Epithelial cell of prostate (primary cell): ENCODE data around the gene SYNE2.
"Not testable (repeated sequence)": the region's sequence is repeated elsewhere in the genome, so short reads cannot be mapped to it uniquely, and the experiment has no call there.

Source experiments
- DNase-seq: peaks from one replicate; pipeline ENCODE4 v3.0.0-alpha.2; 2011; ENCODE audit warnings: low read depth, low spot score
- H3K27ac ChIP-seq: fragments of 450-650 bp; 2 replicates; pipeline ENCODE4 v1.5.1; 2017; ENCODE audit warnings: mild to moderate bottlenecking

Gene SYNE2

DNA sequence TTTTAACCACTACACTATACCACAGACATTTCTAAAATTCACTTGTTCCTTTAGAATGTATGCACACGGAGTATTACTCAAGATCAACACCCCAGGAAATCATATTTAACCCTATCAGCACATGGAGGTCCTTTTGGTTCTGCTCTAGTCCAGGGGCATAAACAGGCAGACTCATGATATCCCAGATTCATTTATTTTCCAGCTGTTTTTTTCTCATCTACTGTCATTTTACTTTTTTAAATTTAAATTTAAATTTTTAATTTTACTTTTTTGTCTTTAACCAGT lies 17.9 kb downstream of the SYNE2 start:
- DNase-seq, H3K27ac ChIP-seq: not testable (repeated sequence)

GRCh38 chr14:63874223-63874622 lies 21.4 kb downstream of the SYNE2 start:
- no peak for DNase-seq
- H3K27ac ChIP-seq, result peak overlapping the region; percentile 25

- peak; percentile 75 for DNase-seq
- no peak overlapping the region for H3K27ac ChIP-seq
Measured at GRCh38 chr14:63875311-63875710, 22.5 kb downstream of the SYNE2 start.

GRCh38 chr14:63877550-63877939 lies 24.7 kb downstream of the SYNE2 start:
- no peak for DNase-seq

DNA sequence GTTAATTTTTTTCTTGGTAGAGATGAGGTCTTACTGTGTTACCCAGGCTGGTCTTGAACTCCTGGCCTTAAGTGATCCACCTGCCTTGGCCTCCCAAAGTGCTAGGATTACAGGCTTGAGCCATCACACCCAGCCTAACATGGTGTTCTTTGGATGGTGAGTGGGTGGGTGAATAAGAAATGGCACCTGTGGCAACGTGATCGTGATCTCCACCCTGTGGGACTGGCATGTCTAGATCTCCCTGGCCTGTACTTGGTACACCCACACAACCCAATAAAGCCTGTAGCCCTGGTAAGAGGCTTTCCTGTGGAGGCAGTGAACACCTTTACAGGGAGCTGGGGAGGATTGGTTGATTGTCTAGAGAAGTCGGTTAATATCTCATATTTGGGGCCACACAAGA lies 25.2 kb downstream of the SYNE2 start:
- no peak for DNase-seq
- H3K27ac ChIP-seq, result no peak overlapping the region

More at GRCh38 chr14:63877550-63877939, 24.7 kb downstream of the SYNE2 start:
- H3K27ac ChIP-seq, result no peak overlapping the region

DNA sequence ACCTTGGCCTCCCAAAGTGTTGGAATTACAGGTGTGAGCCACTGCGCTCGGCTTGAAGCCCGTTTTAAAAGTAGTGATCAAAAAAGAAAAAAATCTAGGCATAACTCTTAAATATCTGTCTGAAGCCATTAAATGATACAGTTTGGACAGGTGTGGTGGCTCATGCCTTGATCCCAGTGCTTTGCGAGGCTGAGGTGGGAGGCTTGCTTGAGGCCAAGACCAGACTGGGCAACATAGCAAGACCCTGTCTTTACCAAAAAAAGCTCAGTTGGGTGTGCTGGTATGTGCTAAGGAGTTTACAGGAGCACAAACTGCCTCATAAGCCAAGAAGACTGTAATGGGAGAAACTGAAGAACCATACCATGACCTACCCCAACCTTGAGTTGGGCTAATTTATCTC lies 26.0 kb downstream of the SYNE2 start:
- no peak for DNase-seq
- H3K27ac ChIP-seq, result no peak overlapping the region

GRCh38 chr14:63881926-63882325 lies 29.1 kb downstream of the SYNE2 start:
- no peak overlapping the region for H3K27ac ChIP-seq
- no peak for DNase-seq

DNA sequence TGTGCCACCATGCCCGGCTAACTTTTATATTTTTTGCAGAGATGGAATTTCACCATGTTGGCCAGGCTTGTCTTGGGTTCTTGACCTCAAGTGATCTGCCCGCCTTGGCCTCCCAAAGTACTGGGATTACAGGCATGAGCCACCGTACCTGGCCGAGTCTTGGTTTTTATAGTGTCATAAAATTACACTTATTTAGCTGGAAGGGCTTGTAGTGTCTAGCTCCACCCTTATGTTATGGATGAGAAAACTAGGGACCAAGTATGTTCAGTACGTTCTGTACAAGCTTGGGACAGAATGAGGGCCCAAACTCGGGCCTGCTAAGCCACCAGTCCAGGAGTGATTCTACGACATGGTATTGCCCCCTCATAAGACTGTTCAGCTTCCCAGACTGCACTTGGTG lies 35.1 kb downstream of the SYNE2 start:
- DNase-seq, result no peak
- H3K27ac ChIP-seq, result no peak overlapping the region

- H3K27ac ChIP-seq, result no peak overlapping the region
- no peak for DNase-seq
Measured at GRCh38 chr14:63890553-63890952, 37.7 kb downstream of the SYNE2 start.

GRCh38 chr14:63891148-63891975 lies 38.6 kb downstream of the SYNE2 start:
- no peak overlapping the region for H3K27ac ChIP-seq
- no peak for DNase-seq

DNA sequence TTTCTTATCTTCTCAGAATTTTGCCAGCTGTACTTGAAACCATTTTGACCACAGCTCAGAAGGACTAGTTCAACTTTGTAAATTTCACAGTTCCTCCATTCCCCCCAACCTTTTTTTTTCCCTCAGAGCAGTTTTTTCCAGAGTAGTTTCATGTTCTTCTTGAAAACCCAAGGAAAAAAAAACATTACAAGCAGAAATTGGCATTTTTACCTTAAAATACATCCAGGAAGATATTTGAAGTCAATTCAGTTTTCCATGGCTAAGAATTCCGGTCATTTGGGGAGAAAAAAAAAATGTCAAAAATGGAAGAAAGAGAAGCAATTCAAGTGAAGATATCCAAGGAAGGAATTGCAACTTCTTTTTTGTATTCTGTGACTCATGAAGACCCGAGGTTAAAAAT lies 39.5 kb downstream of the SYNE2 start:
- no peak for DNase-seq
- no peak overlapping the region for H3K27ac ChIP-seq

DNA sequence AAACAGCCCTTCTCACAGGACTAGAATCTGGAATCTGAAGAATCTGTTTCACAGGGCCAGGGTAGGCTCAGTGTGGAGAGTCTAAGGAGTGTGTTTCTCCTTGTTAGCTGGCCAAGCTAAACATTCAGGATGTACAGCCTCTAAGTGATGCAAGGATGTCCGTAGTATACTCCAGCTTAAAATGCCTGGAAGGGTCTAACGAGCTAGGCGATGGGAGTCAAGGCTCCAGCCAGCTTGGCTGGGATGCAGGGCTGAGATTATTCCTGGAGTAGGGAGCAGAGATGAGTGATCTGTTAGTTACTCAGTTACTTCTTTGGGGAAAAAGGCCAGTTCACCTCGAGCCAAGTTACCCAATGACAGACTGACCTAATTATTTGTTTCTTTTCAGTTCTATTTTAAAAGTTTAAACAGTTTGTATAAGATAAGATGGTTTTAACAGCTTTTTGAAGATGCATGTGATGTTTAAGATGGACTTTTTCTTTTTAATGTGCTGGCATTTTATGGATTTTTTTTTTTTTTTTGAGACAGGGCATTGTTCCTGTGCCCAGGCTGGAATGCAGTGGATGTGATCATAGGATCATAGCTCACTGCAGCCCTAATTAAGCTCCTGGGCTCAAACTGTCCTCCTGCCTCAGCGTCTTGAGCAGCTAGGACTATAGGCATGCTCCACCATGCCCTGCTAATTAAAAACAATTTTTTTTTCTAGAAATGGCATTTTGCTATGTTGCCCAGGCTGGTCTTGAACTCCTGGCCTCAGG lies 41.1 kb downstream of the SYNE2 start:
- no peak overlapping the region for H3K27ac ChIP-seq
- no peak for DNase-seq

DNA sequence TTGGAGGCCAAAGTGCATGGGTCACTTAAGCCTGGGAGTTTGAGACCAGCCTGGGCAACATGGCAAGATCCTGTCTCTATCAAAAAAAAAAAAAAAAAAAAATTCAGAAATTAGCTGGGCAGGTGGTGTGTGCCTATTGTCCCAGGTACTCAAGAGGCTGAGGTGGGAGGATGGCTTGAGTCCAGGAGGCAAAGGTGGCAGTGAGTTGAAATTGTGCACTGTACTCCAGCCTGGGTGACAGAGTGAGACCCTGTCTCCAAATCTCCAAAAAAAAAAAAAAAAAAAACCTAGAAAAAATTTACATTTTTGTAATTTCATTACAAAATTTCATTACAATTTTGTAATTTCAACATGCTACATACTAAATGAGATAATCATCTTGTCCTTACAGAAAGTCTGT lies 42.7 kb downstream of the SYNE2 start:
- no peak for DNase-seq
- H3K27ac ChIP-seq, result no peak overlapping the region

GRCh38 chr14:63896278-63896720 lies 43.5 kb downstream of the SYNE2 start:
- peak overlapping the region; percentile 14 for H3K27ac ChIP-seq
- DNase-seq, result no peak

DNA sequence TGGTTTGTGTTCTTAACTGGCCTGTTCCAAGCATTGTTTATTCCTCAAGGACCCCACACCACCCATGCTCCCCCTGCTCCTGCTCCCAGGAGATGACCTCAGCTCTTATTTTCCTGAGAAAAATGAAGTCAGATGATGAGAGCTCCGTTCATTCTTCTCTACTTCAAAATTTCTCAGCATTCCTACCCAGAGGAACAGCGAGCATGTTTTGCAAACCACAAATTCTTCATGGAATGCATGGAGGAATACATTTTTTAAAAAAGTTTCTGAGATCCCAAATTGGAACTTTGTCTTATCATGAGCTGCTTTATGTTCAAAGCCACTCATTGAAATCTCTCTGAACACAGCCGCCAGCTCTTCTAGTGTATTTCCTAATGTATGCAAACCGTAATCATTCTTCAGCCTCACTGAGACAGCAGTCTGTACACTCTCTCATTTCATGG lies 44.9 kb downstream of the SYNE2 start:
- H3K27ac ChIP-seq, result no peak overlapping the region
- no peak for DNase-seq

DNA sequence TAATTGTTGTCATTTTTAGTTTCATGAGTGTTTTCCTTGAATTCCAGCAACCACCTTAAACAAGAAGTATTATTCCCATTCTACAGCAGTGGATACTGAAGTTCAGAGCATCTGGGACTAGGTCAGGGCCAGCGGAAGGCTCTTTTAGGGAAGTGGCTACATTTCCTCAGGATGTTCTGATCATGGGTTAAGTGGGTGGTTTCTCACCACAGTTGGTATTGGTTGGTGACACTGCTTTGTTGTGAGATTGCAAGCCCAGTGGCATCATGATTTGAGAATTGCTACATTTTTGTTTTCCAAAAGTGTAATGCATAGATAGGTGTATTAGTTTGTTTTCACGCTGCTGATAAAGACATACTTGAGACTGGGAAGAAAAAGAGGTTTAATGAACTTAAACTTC lies 47.1 kb downstream of the SYNE2 start:
- DNase-seq, result no peak
- H3K27ac ChIP-seq, result no peak overlapping the region

- H3K27ac ChIP-seq, result no peak overlapping the region
- no peak for DNase-seq
Measured at GRCh38 chr14:63901434-63902085, 48.8 kb downstream of the SYNE2 start.

GRCh38 chr14:63902375-63902976 lies 49.7 kb downstream of the SYNE2 start:
- DNase-seq, result no peak
- no peak overlapping the region for H3K27ac ChIP-seq

DNA sequence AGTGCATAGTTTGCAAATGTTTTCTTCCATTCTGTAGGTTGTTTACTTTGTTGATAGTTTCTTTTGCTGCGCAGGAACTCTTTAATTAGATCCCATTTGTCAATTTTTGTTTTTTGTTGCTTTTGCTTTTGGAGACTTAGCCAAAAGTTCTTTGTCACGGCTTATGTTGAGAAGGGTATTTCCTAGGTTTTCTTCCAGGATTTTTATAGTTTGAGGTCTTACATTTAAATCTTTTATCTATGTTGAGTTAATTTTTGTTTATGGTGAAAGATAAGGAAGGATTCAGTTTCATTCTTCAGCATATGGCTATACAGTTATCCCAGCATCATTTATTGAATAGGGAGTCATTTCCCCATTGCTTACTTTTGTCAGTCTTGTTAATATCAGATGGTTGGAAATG lies 51.9 kb downstream of the SYNE2 start:
- no peak overlapping the region for H3K27ac ChIP-seq
- no peak for DNase-seq

DNA sequence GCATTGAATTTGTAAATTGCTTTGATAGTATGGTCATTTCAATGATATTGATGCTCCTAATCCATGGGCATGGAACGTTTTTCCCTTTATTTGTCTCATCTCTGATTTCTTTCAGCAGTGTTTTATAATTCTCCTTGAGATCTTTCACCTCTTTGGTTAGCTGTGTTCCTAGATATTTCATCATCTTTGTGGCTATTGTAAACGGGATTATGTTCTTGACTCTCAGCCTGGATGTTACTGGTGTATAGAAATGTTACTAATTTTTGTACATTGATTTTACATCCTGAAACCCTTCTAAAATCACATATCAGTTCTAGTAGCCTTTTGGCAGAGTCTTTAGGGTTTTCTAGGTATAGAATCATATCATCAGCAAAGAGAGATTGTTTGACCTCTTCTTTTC lies 52.6 kb downstream of the SYNE2 start:
- no peak overlapping the region for H3K27ac ChIP-seq
- DNase-seq, result no peak
